Left cardiac atrium (tissue), 4 donors: ENCODE results near the gene FSTL4. TPM values are rescaled to one million over a fixed set of nuclear protein-coding genes. Genes with fewer than 3 reads are reported as not detected.

Source experiments
- ATAC-seq, 2 donors: fragments of 200-7000 bp; cut with Tn5 transposase; one replicate each; pipeline ENCODE4 v1.9.1; 2020; ENCODE audit warnings: mild to moderate bottlenecking in 2 of 2, moderate library complexity in 2 of 2
- DNase-seq: peaks from one replicate; pipeline ENCODE4 v3.0.0-alpha.2; 2020
- intact Hi-C, 2 donors: fragments of 100-400 bp; cut with DNase I; formaldehyde crosslinking; loops; one replicate each; pipeline versions ENCODE4 v1.14.1 to v1.15.1; 2022 to 2023
- microRNA-seq, 2 donors: library from miRNA; unstranded; fragments of <30 nt; microRNA quantifications; one replicate each; pipeline ENCODE4 v1.2.0, GENCODE V29; 2020
- total RNA-seq, 2 donors: library from RNA; stranded (reverse); fragmentation: NEBNext Ultra II Directional; extraction: Animal tissue kit (Norgen Biotek cat#: 25700); gene quantifications; one replicate each; pipeline ENCODE4 v1.2.1, GENCODE V29; 2021
- donor health status: DM: no; HTN: yes; CAD: no.
- donor health status: DM: no; HTN: yes; CAD: no; lungs with severe emphysema.
- donor health status: DM: yes; HTN: yes; CAD: no.
- donor health status: Dilated cardiomyopathy.

FSTL4 gene
- total RNA-seq, 2 donors from 2014 or later: 0.21 TPM; not detected in 1

DNA sequence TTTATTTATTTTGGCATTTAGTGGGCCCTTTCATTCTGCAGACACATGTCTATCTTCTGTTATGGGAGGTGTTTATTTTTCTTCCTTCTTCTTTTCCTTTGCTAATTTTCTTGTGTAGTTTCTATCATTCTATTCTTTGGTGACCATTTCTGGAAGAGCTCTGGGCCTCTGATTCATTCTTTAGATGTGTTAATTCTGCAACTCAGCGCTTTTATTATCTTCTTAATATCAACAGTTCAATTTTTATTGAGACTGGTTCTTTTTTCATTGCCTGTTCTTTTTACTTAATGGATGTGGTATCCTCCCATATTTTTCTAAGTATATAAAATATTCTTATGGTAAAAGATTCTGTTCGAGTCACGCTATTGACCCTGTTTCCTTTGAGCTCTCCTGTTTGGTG, 448.5 kb downstream of the FSTL4 start:
- ATAC-seq (no peak), DNase-seq (no peak)

DNA sequence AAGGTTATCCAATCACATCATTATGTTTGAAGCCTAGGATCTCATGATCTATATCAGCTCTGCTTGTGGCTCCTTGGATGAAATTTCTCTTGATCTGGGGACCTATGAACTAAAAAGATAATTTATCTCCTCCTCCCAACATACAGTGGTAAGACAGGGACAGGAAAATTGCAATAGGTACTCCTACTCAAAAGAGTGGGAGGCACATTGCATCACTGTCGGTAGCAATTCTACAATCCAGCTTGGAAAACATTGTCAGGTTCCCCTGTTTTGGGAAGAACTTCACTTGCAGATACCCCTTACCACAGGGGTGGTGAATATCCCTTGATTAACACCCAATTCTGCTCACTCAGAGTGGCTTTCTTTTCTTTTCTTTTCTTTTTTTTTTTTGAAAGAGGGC, 452.8 kb downstream of the FSTL4 start:
- intact Hi-C loops: no loop called here
- no peak for ATAC-seq
- DNase-seq: no peak

More for the DNA sequence above, 448.5 kb downstream of the FSTL4 start:
- intact Hi-C loops: no loop called here

GRCh38 chr5:133155326-133155969, 456.9 kb downstream of the FSTL4 start:
- DNase-seq: no peak
- ATAC-seq: no peak
- intact Hi-C loops: no loop called here

GRCh38 chr5:133154274-133155075, 457.9 kb downstream of the FSTL4 start:
- ATAC-seq (no peak), DNase-seq (no peak)

GRCh38 chr5:133150909-133151544, 461.3 kb downstream of the FSTL4 start:
- ATAC-seq: no peak
- intact Hi-C loops: no loop called here
- DNase-seq: no peak

More at GRCh38 chr5:133154274-133155075, 457.9 kb downstream of the FSTL4 start:
- intact Hi-C loops: no loop called here

GRCh38 chr5:133149345-133149744, 463.0 kb downstream of the FSTL4 start:
- ATAC-seq: no peak
- DNase-seq: no peak
- intact Hi-C loops: no loop called here

- intact Hi-C loops: no loop called here
- ATAC-seq (no peak), DNase-seq (no peak)
These were observed 464.4 kb downstream of the FSTL4 start for GRCh38 chr5:133147815-133148567.

DNA sequence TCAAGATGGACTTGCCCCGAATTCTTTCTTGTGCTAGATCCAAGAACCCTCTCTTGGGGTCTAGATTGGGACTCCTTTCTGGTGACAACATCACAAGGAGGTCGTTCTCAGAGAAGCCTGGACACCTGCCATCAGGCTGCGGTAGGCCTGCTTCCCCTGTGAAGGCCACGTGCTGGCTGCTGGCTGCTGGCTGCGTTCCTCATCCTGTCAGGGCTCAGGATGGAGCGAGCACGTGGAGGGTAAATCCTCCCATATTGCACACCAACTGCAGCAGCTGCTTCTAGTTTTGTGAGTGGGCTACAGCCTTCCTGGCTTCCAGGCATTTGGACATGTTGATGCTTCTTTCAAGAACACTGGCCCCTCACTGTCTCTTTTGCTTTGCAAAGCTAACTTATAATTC, 464.9 kb downstream of the FSTL4 start:
- ATAC-seq (no peak), DNase-seq (no peak)
- intact Hi-C loops: no loop called here

Small RNA genes lying within 50 kb of the gene (microRNA-seq; reads per million reads assigned to microRNA genes)
- 0 reads per million in 2 donors for gene MIR1289-2
